ENCODE measurements around the gene FCER1G.
A peak's percentile ranks its signal among the peaks of the same experiment; 100 is the strongest.
"Not testable (repeated sequence)": the region's sequence is repeated elsewhere in the genome, so short reads cannot be mapped to it uniquely, and the experiment has no call there.

Gene FCER1G

DNA sequence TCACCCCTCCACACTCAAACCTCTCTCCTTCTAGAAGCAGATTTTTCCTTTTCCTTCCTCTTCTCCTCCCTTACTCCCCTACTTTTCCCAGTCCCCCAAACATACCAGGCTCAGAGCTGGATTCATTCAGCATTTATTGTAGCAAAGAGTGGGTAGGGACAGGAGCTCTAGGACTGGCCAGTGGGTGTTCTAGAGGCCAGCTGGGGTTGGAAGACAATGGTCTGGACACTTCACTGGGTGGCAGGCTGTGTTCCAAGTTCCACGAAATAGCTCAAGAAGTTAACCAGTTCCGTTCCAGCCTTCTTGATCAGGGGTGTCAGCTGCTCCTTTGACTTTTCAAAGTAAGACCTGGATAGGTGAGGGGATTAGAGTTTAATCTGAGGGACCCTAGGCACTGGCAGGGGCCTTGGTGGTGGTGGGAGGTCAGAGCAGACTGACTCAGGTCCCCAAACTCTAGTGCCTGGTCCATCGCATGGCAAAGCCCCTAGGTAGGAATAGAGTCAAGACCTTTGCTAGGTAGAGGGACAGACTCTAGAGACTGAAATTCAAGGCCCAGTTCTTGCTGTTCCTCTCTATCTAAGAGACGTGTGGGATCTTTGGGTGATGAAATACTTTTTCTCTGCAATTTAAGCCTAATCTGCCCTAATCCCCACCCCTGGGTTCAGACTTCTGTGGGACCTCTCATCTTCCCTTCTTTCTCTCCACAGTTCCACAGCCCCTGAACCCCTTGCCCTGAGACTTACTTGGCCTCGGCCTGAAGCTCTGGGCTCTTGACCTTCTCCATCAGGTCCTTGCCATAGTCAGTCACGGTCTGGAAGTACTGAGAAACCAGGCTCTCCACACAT is 7.3 kb downstream of the FCER1G start:
- no peak for TF ChIP-seq EZH2phosphoT487 (conservative IDR thresholded peaks at IDR 0.05; ENCODE audit: low read length)
- TF ChIP-seq, protein P1, sequence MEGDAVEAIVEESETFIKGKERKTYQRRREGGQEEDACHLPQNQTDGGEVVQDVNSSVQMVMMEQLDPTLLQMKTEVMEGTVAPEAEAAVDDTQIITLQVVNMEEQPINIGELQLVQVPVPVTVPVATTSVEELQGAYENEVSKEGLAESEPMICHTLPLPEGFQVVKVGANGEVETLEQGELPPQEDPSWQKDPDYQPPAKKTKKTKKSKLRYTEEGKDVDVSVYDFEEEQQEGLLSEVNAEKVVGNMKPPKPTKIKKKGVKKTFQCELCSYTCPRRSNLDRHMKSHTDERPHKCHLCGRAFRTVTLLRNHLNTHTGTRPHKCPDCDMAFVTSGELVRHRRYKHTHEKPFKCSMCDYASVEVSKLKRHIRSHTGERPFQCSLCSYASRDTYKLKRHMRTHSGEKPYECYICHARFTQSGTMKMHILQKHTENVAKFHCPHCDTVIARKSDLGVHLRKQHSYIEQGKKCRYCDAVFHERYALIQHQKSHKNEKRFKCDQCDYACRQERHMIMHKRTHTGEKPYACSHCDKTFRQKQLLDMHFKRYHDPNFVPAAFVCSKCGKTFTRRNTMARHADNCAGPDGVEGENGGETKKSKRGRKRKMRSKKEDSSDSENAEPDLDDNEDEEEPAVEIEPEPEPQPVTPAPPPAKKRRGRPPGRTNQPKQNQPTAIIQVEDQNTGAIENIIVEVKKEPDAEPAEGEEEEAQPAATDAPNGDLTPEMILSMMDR (IDR thresholded peaks at IDR 0.05; ENCODE audit: insufficient read depth, low read length, poor library complexity, severe bottlenecking): no peak
- Histone ChIP-seq H3K27ac (ENCODE audit: low read depth, low read length) (no peak overlapping the region), H2AFZ (ENCODE audit: low read depth, low read length, severe bottlenecking) (no peak overlapping the region), H3K9ac (ENCODE audit: low read length) (no peak overlapping the region), H3K9me2 (replicated peaks; ENCODE audit: insufficient read depth, low read length) (no peaks in the 10 kb centered on the region), H3K9me3 (ENCODE audit: insufficient read depth, low read length) (no peaks in the 10 kb centered on the region), H3K4me3 (ENCODE audit: insufficient read depth, low read length, poor library complexity, severe bottlenecking) (no peak overlapping the region), H3F3A (ENCODE audit: insufficient read depth) (no peaks in the 10 kb centered on the region), H3K27me3 (ENCODE audit: low read length) (no peaks in the 10 kb centered on the region), H3K79me2 (ENCODE audit: insufficient read depth, low read length) (no peaks in the 10 kb centered on the region), H4K20me1 (ENCODE audit: low read depth, low read length) (no peaks in the 10 kb centered on the region), H3K36me3 (ENCODE audit: low read length) (no peaks in the 10 kb centered on the region), H3K4me2 (ENCODE audit: low read depth, low read length, poor library complexity, severe bottlenecking) (no peak overlapping the region)

- H3K4me2 ChIP-seq (ENCODE audit: low read depth, low read length, poor library complexity, severe bottlenecking): no peak overlapping the region
- H3K79me2 ChIP-seq (ENCODE audit: insufficient read depth, low read length): no peaks in the 10 kb centered on the region
- no peak overlapping the region for H3K4me3 ChIP-seq (ENCODE audit: insufficient read depth, low read length, poor library complexity, severe bottlenecking)
- H3K9me2 ChIP-seq (replicated peaks; ENCODE audit: insufficient read depth, low read length): no peaks in the 10 kb centered on the region
- H3K36me3 ChIP-seq (ENCODE audit: low read length): no peaks in the 10 kb centered on the region
- H2AFZ ChIP-seq (ENCODE audit: low read depth, low read length, severe bottlenecking): no peak overlapping the region
- H3F3A ChIP-seq (ENCODE audit: insufficient read depth): no peaks in the 10 kb centered on the region
- no peaks in the 10 kb centered on the region for H3K9me3 ChIP-seq (ENCODE audit: insufficient read depth, low read length)
- no peak for TF ChIP-seq EZH2phosphoT487 (conservative IDR thresholded peaks at IDR 0.05; ENCODE audit: low read length)
- TF ChIP-seq, protein P1 (IDR thresholded peaks at IDR 0.05; ENCODE audit: insufficient read depth, low read length, poor library complexity, severe bottlenecking): no peak
- H3K27ac ChIP-seq (ENCODE audit: low read depth, low read length): no peak overlapping the region
- H3K9ac ChIP-seq (ENCODE audit: low read length): no peak overlapping the region
- no peaks in the 10 kb centered on the region for H3K27me3 ChIP-seq (ENCODE audit: low read length)
- H4K20me1 ChIP-seq (ENCODE audit: low read depth, low read length): no peaks in the 10 kb centered on the region
Observed at GRCh38 chr1:161223805-161224694, 9.0 kb downstream of the FCER1G start.

- not testable (repeated sequence) for H3K27me3 ChIP-seq (ENCODE audit: low read length); H3K9me3 ChIP-seq (ENCODE audit: insufficient read depth, low read length); H3K36me3 ChIP-seq (ENCODE audit: low read length); H3K9ac ChIP-seq (ENCODE audit: low read length); H3F3A ChIP-seq (ENCODE audit: insufficient read depth); H3K4me2 ChIP-seq (ENCODE audit: low read depth, low read length, poor library complexity, severe bottlenecking); H4K20me1 ChIP-seq (ENCODE audit: low read depth, low read length); H3K79me2 ChIP-seq (ENCODE audit: insufficient read depth, low read length); H3K27ac ChIP-seq (ENCODE audit: low read depth, low read length); H3K9me2 ChIP-seq (replicated peaks; ENCODE audit: insufficient read depth, low read length); H3K4me3 ChIP-seq (ENCODE audit: insufficient read depth, low read length, poor library complexity, severe bottlenecking); H2AFZ ChIP-seq (ENCODE audit: low read depth, low read length, severe bottlenecking)
Observed at GRCh38 chr1:161224695-161225087, 9.6 kb downstream of the FCER1G start.

- H3K27ac ChIP-seq (ENCODE audit: low read depth, low read length): no peak overlapping the region
Observed at GRCh38 chr1:161225178-161225533, 10.1 kb downstream of the FCER1G start.

More at GRCh38 chr1:161225178-161225533, 10.1 kb downstream of the FCER1G start:
- H3K9me3 ChIP-seq (ENCODE audit: insufficient read depth, low read length): no peaks in the 10 kb centered on the region
- no peaks in the 10 kb centered on the region for H3K79me2 ChIP-seq (ENCODE audit: insufficient read depth, low read length)
- H3F3A ChIP-seq (ENCODE audit: insufficient read depth): no peaks in the 10 kb centered on the region
- peak overlapping the region; percentile 97 for H2AFZ ChIP-seq (ENCODE audit: low read depth, low read length, severe bottlenecking)
- H3K27me3 ChIP-seq (ENCODE audit: low read length): no peaks in the 10 kb centered on the region
- H3K9ac ChIP-seq (ENCODE audit: low read length): no peak overlapping the region
- H4K20me1 ChIP-seq (ENCODE audit: low read depth, low read length): no peaks in the 10 kb centered on the region
- no peaks in the 10 kb centered on the region for H3K9me2 ChIP-seq (replicated peaks; ENCODE audit: insufficient read depth, low read length)
- TF ChIP-seq EZH2phosphoT487 (conservative IDR thresholded peaks at IDR 0.05; ENCODE audit: low read length): no peak
- TF ChIP-seq, protein P1 (IDR thresholded peaks at IDR 0.05; ENCODE audit: insufficient read depth, low read length, poor library complexity, severe bottlenecking): no peak
- H3K36me3 ChIP-seq (ENCODE audit: low read length): no peaks in the 10 kb centered on the region
- H3K4me3 ChIP-seq (ENCODE audit: insufficient read depth, low read length, poor library complexity, severe bottlenecking): no peak overlapping the region
- peak overlapping the region; percentile 30 for H3K4me2 ChIP-seq (ENCODE audit: low read depth, low read length, poor library complexity, severe bottlenecking)

Measured in SU-DHL-6 (cell line).